PC-3 (cell line): ENCODE results near the gene PPP1R26.

Experiments used
- CTCF ChIP-seq: fragments of 300-600 bp; sonication (generic); conservative IDR thresholded peaks from 2 replicates; pipeline ENCODE4 v1.5.1; 2017; ENCODE audit warnings: antibody characterized with exemption, low read depth, mild to moderate bottlenecking, low read length
- EZH2 ChIP-seq: fragments of 300-600 bp; sonication (generic); IDR thresholded peaks from one replicate; pipeline ENCODE4 v1.6.1; 2017; ENCODE audit warnings: antibody characterized with exemption, mild to moderate bottlenecking, low read length; ENCODE audit not compliant: unreplicated experiment

- TF ChIP-seq CTCF (no peak), EZH2 (no peak)
Observed at GRCh38 chr9:135515083-135515951, 35.7 kb downstream of the PPP1R26 start.
